Stimulated activated naive CD8-positive, alpha-beta T cell treated with anti-CD3 and anti-CD28 coated beads, Interleukin-15, Interleukin-2, amounts not matched to agents 100 ng/mL and 50 ng/mL, for 24 hours (primary cell): ENCODE results near the gene FZD7.
A peak's percentile ranks its signal among the peaks of the same experiment; 100 is the strongest.

Experiments
- H3K27ac Mint-ChIP-seq: one replicate; pipeline ENCODE4 v1.8.0; 2021; ENCODE audit warnings: mild to moderate bottlenecking, mixed read lengths
- H3K27me3 Mint-ChIP-seq: one replicate; pipeline ENCODE4 v1.8.0; 2021; ENCODE audit warnings: mixed read lengths
- H3K36me3 Mint-ChIP-seq: one replicate; pipeline ENCODE4 v1.8.0; 2021; ENCODE audit warnings: low read depth, mixed read lengths
- H3K4me1 Mint-ChIP-seq: one replicate; pipeline ENCODE4 v1.8.0; 2021; ENCODE audit warnings: low read depth, mixed read lengths
- H3K4me3 Mint-ChIP-seq: one replicate; pipeline ENCODE4 v1.8.0; 2021; ENCODE audit warnings: mild to moderate bottlenecking, mixed read lengths
- H3K9me3 Mint-ChIP-seq: one replicate; pipeline ENCODE4 v1.8.0; 2021; ENCODE audit warnings: mixed read lengths

The FZD7 gene

DNA sequence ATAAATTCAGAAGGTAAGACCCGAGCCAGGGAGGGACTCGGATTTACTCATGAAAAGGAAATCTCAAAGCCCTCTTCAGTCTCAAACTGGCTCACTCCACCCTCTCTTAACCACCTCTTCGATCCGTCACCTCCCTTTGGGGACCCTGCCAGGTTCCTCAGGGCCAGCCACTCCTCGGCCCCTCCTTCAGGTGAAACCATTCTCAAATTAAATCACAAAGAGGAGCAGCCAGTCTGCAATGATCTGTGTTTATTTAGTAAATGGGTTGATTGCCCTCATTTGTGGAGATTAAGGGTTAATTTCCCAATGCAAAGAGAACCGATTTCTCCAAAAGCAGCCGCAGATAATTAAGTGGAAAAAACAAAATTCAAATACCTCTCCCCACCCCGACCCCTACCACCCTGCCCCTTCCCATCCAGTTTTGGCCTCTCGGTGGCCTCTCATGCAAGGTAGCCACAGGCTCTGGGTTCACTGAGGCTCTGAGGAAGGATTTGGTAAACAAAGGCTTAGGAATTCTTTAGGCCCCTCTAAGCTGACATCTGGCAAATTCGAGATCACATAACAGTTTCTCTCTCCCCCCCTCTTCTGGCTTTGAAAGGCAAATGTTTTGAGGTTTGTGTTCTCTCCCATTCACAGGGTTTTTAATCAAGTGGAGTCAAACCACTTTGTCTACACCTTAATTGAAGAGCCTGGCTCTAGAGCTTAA is 10.3 kb upstream of the FZD7 start:
- no peak overlapping the region for H3K27ac Mint-ChIP-seq
- H3K4me3 Mint-ChIP-seq = no peak overlapping the region
- no peaks in the 10 kb centered on the region for H3K4me1 Mint-ChIP-seq
- no peaks in the 10 kb centered on the region for H3K9me3 Mint-ChIP-seq
- H3K36me3 Mint-ChIP-seq = no peaks in the 10 kb centered on the region
- H3K27me3 Mint-ChIP-seq = peaks cover 20% of the 10 kb centered on the region

DNA sequence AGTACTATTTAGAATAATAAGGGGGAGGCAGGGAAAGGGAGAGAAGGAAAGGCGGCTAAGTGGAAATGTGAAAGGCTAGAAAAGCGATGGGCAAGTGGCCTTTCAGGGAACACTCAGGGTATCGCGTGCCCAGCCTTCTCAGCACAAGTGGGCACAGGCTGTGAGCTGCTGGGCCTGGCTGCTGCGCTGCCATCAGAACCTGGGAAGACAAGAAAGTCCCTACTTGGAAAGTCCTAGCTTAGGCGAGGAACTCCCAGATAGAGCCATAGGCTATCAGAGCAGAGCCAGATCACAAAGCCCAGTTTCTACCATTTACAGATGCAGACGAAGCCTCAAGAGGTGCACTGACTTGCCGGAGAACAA is 9.8 kb upstream of the FZD7 start:
- Mint-ChIP-seq H3K4me3 (no peak overlapping the region), H3K4me1 (no peaks in the 10 kb centered on the region), H3K27ac (no peak overlapping the region), H3K36me3 (no peaks in the 10 kb centered on the region), H3K27me3 (peaks cover 16% of the 10 kb centered on the region), H3K9me3 (no peaks in the 10 kb centered on the region)

DNA sequence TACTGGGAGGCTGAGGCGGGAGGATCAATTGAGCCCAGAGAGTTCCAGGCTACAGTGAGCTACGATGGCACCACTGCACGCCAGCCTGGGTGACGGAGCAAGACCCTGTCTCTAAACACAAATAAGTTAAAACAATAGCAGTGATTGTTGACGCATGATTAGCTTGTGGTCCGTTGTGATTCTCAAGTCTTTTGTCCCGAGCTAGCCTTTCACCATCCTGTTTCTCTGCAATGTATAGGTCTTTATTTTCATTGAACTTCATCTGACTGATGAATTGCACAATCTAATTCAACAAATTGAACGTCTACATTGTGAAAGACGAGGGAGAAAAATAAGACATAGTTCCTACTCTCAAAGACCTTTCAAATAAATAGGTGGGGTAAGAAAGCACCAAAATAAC is 8.8 kb upstream of the FZD7 start:
- H3K4me1 Mint-ChIP-seq = no peaks in the 10 kb centered on the region
- H3K27ac Mint-ChIP-seq = no peak overlapping the region
- H3K9me3 Mint-ChIP-seq = no peaks in the 10 kb centered on the region
- H3K27me3 Mint-ChIP-seq = peaks cover 13% of the 10 kb centered on the region
- no peaks in the 10 kb centered on the region for H3K36me3 Mint-ChIP-seq
- no peak overlapping the region for H3K4me3 Mint-ChIP-seq

DNA sequence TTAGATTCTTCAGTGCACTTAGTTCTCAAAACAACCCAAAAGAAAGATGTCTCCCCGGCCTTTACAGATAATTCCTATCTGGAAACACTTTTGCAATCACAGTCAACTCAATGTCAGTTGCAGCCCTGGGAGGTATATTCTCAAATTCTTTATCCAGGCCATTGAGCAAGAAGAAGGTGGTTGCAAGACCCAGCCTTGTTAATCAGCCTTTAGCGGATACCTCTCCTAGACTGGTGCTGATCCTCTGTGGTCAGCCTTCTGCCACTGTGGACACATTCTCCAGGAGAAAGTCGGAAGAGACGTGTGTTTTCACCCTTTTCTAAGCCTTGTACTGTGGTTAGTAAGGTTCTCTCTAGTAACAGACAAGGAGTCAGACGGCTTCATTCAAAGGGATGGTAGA is 7.8 kb upstream of the FZD7 start:
- Mint-ChIP-seq H3K4me1 (no peaks in the 10 kb centered on the region), H3K36me3 (no peaks in the 10 kb centered on the region), H3K9me3 (no peaks in the 10 kb centered on the region), H3K27me3 (peaks cover 13% of the 10 kb centered on the region), H3K27ac (no peak overlapping the region), H3K4me3 (no peak overlapping the region)

DNA sequence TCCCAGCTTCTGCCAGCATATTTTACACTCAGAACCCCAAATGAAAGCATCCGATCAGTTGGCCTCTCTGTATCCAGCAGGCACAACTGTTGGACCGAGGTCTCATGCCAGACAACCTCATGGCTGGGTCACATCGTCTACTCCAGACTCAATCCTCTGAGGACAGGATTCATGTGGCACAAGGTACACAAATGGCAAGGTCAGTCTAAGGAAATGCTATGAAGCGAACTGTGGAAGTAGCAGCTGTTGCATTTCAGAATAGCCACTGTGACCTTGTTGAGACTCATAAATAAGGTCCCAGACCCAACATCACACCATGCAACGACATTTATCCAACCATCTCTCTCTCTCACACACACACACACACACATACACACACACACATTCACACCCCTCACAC is 7.1 kb upstream of the FZD7 start:
- Mint-ChIP-seq H3K4me1 (no peaks in the 10 kb centered on the region), H3K4me3 (no peak overlapping the region), H3K27me3 (peaks cover 19% of the 10 kb centered on the region), H3K36me3 (no peaks in the 10 kb centered on the region), H3K9me3 (no peaks in the 10 kb centered on the region), H3K27ac (no peak overlapping the region)

DNA sequence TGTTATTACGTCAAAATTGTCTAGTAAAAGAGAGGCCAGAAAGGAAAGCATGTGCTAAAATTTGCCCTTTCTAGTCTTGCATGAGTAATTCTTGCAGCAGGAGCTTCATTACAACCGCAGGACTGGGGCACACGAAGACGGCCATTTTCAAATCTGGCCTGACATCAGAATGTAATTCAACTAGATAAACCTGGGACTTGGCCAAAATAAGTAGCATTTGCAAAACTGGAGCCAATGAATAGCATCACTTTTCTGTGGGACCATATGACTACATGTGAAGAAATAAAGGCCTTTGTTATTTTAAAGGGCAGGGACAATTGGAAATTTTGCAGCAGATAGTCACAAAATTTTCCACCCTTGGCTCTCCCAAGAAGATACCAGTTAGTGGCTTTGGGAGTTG is 3.0 kb upstream of the FZD7 start:
- Mint-ChIP-seq H3K27ac (no peak overlapping the region), H3K9me3 (no peaks in the 10 kb centered on the region), H3K27me3 (peaks cover 26% of the 10 kb centered on the region), H3K4me1 (peaks cover 14% of the 10 kb centered on the region), H3K4me3 (no peak overlapping the region), H3K36me3 (no peaks in the 10 kb centered on the region)

DNA sequence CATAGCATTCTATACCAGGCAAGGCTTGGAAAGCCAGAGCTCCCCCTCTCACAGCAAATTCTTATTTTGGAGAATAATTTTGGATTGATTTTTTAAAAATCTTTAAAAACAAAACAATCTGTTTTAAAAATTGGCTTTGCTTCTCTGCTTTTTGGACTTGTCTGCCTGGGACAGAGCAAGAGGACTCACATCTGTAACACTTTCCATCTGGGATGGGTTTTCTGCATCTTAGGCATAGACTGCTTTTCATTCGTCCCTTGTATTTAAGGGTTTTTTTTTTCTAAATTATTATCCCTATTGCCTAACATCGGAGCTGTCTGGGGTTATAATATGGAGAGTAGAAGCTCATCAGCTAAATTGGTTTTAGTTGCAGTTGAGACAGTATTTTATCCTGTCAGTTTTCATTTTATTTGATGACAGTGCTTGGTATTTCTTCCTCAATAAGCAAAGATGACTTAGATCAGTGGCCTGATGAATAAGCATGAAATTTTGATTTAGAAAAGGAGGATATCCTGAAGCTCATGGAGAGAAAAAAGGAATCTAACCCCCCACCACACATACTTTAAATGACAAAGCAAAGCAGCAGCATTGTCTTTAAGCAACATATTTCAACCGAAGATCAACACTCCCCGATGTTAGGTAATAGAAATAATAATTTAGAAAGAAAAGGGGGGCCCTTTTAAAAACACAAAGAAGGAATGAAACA is 2.3 kb upstream of the FZD7 start:
- Mint-ChIP-seq H3K4me1 (peaks cover 14% of the 10 kb centered on the region), H3K9me3 (no peaks in the 10 kb centered on the region), H3K27ac (no peak overlapping the region), H3K4me3 (peak overlapping the region; percentile 2), H3K27me3 (peaks cover 24% of the 10 kb centered on the region), H3K36me3 (no peaks in the 10 kb centered on the region)

DNA sequence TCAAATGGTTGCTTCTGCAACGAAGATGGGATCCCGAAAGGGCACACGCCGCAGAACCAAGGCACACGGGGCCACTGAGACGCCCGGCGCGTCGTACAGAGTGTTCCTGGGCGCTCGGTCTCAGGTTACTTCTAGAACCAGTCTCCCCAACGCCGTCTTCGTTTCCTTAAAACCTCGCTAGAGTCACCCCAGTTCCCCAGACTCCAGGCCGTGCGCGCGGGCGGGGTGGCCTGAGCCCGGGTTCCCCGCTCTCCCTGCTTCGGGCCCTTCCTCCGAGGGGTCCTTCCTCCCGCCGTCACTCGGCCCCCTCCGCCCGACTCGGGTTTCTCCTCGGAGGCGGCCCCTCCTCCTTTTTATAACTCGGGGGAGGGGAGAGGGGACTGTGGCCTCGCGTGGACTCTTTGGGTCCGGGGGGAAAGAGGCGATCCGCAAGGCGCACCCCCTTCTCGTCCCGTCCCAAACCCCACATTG is 774 bp upstream of the FZD7 start:
- Mint-ChIP-seq H3K36me3 (no peaks in the 10 kb centered on the region), H3K27me3 (peaks cover 23% of the 10 kb centered on the region), H3K4me3 (peak overlapping the region; percentile 84), H3K4me1 (peaks cover 14% of the 10 kb centered on the region), H3K9me3 (no peaks in the 10 kb centered on the region), H3K27ac (no peak overlapping the region)

DNA sequence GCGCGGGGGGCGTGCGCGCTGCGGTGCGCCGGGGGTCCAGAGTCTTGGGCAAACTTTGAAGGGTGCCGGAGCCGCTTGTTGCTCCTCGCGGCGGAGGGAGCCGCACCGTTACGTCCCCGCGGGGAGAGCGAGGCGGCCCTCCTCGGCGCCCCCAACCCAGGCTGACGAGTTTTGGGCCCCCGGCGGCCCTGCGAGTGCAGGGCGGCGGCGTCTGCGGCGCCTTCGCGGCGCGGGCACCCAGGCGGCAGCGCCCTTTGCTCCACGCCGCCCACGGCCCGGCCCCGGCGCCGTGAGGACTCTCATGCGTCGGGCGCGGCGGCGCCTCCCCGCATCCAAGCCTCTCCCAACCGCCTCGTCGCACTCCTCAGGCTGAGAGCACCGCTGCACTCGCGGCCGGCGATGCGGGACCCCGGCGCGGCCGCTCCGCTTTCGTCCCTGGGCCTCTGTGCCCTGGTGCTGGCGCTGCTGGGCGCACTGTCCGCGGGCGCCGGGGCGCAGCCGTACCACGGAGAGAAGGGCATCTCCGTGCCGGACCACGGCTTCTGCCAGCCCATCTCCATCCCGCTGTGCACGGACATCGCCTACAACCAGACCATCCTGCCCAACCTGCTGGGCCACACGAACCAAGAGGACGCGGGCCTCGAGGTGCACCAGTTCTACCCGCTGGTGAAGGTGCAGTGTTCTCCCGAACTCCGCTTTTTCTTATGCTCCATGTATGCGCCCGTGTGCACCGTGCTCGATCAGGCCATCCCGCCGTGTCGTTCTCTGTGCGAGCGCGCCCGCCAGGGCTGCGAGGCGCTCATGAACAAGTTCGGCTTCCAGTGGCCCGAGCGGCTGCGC is 814 bp downstream of the FZD7 start:
- Mint-ChIP-seq H3K4me1 (peaks cover 14% of the 10 kb centered on the region), H3K4me3 (peak overlapping the region; percentile 83), H3K27ac (no peak overlapping the region), H3K27me3 (peaks cover 23% of the 10 kb centered on the region), H3K36me3 (no peaks in the 10 kb centered on the region), H3K9me3 (no peaks in the 10 kb centered on the region)

DNA sequence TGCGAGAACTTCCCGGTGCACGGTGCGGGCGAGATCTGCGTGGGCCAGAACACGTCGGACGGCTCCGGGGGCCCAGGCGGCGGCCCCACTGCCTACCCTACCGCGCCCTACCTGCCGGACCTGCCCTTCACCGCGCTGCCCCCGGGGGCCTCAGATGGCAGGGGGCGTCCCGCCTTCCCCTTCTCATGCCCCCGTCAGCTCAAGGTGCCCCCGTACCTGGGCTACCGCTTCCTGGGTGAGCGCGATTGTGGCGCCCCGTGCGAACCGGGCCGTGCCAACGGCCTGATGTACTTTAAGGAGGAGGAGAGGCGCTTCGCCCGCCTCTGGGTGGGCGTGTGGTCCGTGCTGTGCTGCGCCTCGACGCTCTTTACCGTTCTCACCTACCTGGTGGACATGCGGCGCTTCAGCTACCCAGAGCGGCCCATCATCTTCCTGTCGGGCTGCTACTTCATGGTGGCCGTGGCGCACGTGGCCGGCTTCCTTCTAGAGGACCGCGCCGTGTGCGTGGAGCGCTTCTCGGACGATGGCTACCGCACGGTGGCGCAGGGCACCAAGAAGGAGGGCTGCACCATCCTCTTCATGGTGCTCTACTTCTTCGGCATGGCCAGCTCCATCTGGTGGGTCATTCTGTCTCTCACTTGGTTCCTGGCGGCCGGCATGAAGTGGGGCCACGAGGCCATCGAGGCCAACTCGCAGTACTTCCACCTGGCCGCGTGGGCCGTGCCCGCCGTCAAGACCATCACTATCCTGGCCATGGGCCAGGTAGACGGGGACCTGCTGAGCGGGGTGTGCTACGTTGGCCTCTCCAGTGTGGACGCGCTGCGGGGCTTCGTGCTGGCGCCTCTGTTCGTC is 1.7 kb downstream of the FZD7 start:
- peaks cover 23% of the 10 kb centered on the region for H3K27me3 Mint-ChIP-seq
- H3K9me3 Mint-ChIP-seq = no peaks in the 10 kb centered on the region
- H3K4me1 Mint-ChIP-seq = peaks cover 14% of the 10 kb centered on the region
- H3K36me3 Mint-ChIP-seq = no peaks in the 10 kb centered on the region
- no peak overlapping the region for H3K27ac Mint-ChIP-seq
- peak overlapping the region; percentile 83 for H3K4me3 Mint-ChIP-seq

DNA sequence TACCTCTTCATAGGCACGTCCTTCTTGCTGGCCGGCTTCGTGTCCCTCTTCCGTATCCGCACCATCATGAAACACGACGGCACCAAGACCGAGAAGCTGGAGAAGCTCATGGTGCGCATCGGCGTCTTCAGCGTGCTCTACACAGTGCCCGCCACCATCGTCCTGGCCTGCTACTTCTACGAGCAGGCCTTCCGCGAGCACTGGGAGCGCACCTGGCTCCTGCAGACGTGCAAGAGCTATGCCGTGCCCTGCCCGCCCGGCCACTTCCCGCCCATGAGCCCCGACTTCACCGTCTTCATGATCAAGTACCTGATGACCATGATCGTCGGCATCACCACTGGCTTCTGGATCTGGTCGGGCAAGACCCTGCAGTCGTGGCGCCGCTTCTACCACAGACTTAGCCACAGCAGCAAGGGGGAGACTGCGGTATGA is 2.3 kb downstream of the FZD7 start:
- no peak overlapping the region for H3K4me3 Mint-ChIP-seq
- H3K9me3 Mint-ChIP-seq = no peaks in the 10 kb centered on the region
- no peak overlapping the region for H3K27ac Mint-ChIP-seq
- peaks cover 14% of the 10 kb centered on the region for H3K4me1 Mint-ChIP-seq
- H3K36me3 Mint-ChIP-seq = no peaks in the 10 kb centered on the region
- H3K27me3 Mint-ChIP-seq = peaks cover 27% of the 10 kb centered on the region

DNA sequence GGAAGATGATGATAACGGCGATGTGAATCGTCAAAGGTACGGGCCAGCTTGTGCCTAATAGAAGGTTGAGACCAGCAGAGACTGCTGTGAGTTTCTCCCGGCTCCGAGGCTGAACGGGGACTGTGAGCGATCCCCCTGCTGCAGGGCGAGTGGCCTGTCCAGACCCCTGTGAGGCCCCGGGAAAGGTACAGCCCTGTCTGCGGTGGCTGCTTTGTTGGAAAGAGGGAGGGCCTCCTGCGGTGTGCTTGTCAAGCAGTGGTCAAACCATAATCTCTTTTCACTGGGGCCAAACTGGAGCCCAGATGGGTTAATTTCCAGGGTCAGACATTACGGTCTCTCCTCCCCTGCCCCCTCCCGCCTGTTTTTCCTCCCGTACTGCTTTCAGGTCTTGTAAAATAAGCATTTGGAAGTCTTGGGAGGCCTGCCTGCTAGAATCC is 3.0 kb downstream of the FZD7 start:
- no peaks in the 10 kb centered on the region for H3K36me3 Mint-ChIP-seq
- no peak overlapping the region for H3K4me3 Mint-ChIP-seq
- peaks cover 21% of the 10 kb centered on the region for H3K27me3 Mint-ChIP-seq
- no peaks in the 10 kb centered on the region for H3K9me3 Mint-ChIP-seq
- peaks cover 14% of the 10 kb centered on the region for H3K4me1 Mint-ChIP-seq
- H3K27ac Mint-ChIP-seq = no peak overlapping the region

DNA sequence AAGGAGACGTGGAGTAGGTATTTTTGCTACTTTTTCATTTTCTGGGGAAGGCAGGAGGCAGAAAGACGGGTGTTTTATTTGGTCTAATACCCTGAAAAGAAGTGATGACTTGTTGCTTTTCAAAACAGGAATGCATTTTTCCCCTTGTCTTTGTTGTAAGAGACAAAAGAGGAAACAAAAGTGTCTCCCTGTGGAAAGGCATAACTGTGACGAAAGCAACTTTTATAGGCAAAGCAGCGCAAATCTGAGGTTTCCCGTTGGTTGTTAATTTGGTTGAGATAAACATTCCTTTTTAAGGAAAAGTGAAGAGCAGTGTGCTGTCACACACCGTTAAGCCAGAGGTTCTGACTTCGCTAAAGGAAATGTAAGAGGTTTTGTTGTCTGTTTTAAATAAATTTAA is 3.4 kb downstream of the FZD7 start:
- H3K4me3 Mint-ChIP-seq = no peak overlapping the region
- H3K36me3 Mint-ChIP-seq = no peaks in the 10 kb centered on the region
- H3K27me3 Mint-ChIP-seq = peaks cover 17% of the 10 kb centered on the region

DNA sequence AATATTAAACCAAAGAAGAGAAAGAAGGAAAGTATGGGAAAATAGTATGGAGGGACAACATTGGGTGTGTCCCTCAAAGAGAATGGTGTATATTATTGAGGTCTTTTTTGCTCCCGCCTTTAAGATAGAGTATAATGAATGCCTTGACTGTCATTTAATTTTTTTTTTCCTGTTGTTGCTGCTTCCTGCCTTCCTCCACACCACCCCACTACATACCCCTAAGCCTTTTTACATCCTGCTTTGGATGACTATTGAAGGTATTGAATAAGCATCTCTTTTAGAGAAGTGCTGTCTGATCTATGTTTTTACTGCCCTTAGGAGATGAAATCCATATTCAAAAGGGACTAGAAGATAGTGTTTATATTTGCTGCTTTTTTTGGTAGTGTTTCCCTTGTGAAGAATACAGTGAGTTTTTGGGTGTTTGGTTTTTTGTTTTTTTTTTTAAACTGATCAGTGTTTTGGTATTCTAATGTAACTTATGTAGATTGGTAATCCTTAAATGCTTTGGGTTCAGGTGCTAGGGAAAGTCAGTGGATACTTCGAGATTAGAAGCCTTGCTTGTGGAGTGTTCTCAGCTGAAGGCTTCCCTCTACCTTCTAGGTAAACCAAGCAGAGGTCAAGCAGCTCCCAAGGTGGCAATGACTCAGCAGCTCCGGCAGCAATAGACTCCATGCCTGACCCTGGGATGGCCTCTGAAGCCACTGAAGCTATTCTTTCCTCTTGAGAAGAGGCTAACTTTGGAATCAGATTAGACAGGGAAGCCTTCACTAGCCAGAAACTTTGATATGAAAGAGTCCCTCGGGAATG is 5.0 kb downstream of the FZD7 start:
- Mint-ChIP-seq H3K36me3 (no peaks in the 10 kb centered on the region), H3K27me3 (peaks cover 13% of the 10 kb centered on the region), H3K9me3 (no peaks in the 10 kb centered on the region), H3K4me1 (peaks cover 5% of the 10 kb centered on the region), H3K4me3 (no peak overlapping the region), H3K27ac (no peak overlapping the region)

More for the DNA sequence above, 3.4 kb downstream of the FZD7 start:
- peaks cover 12% of the 10 kb centered on the region for H3K4me1 Mint-ChIP-seq
- no peak overlapping the region for H3K27ac Mint-ChIP-seq
- no peaks in the 10 kb centered on the region for H3K9me3 Mint-ChIP-seq
